H9 (cell line): ENCODE results near the gene MYOM1. TPM values are rescaled to one million over a fixed set of nuclear protein-coding genes. Genes with fewer than 3 reads are reported as not detected.

ENCODE experiments used
- DNase-seq: peaks from one replicate; pipeline ENCODE4 v3.0.0-alpha.2; 2017
- H2AFZ ChIP-seq: one replicate; pipeline ENCODE4 v1.6.1; 2013; ENCODE audit warnings: mild to moderate bottlenecking, low read length, control low read depth, moderate library complexity
- H2AK5ac ChIP-seq: 2 replicates; pipeline ENCODE4 v1.6.1; 2013; ENCODE audit warnings: low read length, control low read depth, mixed read lengths; ENCODE audit not compliant: insufficient read length
- H2BK120ac ChIP-seq: one replicate; pipeline ENCODE4 v1.6.1; 2013; ENCODE audit warnings: low read depth, mild to moderate bottlenecking, low read length, control low read depth, inconsistent platforms; ENCODE audit not compliant: poor library complexity, severe bottlenecking
- H2BK12ac ChIP-seq: 2 replicates; pipeline ENCODE4 v1.6.1; 2013; ENCODE audit warnings: low read length, control low read depth, mixed read lengths, low read depth; ENCODE audit not compliant: insufficient read length
- H2BK15ac ChIP-seq: 2 replicates; pipeline ENCODE4 v1.6.1; 2013; ENCODE audit warnings: low read depth, low read length, control low read depth
- H2BK20ac ChIP-seq: one replicate; pipeline ENCODE4 v1.6.1; 2013; ENCODE audit warnings: low read depth, mild to moderate bottlenecking, low read length, control low read depth, inconsistent platforms; ENCODE audit not compliant: poor library complexity, severe bottlenecking
- H2BK5ac ChIP-seq: 2 replicates; pipeline ENCODE4 v1.6.1; 2013; ENCODE audit warnings: low read length, control low read depth, mixed read lengths; ENCODE audit not compliant: insufficient read length
- H3K14ac ChIP-seq: 2 replicates; pipeline ENCODE4 v1.6.1; 2013; ENCODE audit warnings: low read length, control low read depth; ENCODE audit not compliant: insufficient read depth
- H3K18ac ChIP-seq: 2 replicates; pipeline ENCODE4 v1.6.1; 2013; ENCODE audit warnings: low read depth, mild to moderate bottlenecking, mixed read lengths, low read length, control low read depth; ENCODE audit not compliant: insufficient read length
- H3K23ac ChIP-seq: 2 replicates; pipeline ENCODE4 v1.6.1; 2013; ENCODE audit warnings: low read length, control low read depth, mixed read lengths, low read depth; ENCODE audit not compliant: insufficient read length
- H3K23me2 ChIP-seq: 2 replicates; pipeline ENCODE4 v1.6.1; 2013; ENCODE audit warnings: low read depth, mild to moderate bottlenecking, mixed read lengths, low read length, control low read depth; ENCODE audit not compliant: insufficient read length, poor library complexity, severe bottlenecking
- H3K27ac ChIP-seq: 2 replicates; pipeline ENCODE4 v1.5.1; 2013; ENCODE audit warnings: low read length, control low read depth, mixed read lengths, low read depth; ENCODE audit not compliant: insufficient read length
- H3K27me3 ChIP-seq: 2 replicates; pipeline ENCODE4 v1.6.1; 2013; ENCODE audit warnings: low read length, control low read depth, inconsistent platforms; ENCODE audit not compliant: insufficient read depth
- H3K4ac ChIP-seq: 2 replicates; pipeline ENCODE4 v1.6.1; 2013; ENCODE audit warnings: low read depth, mild to moderate bottlenecking, control low read depth, inconsistent platforms, low read length, moderate library complexity
- H3K4me1 ChIP-seq: 2 replicates; pipeline ENCODE4 v1.6.1; 2013; ENCODE audit warnings: low read length, control low read depth, inconsistent platforms; ENCODE audit not compliant: insufficient read depth
- H3K4me2 ChIP-seq: 2 replicates; pipeline ENCODE4 v1.6.1; 2013; ENCODE audit warnings: low read length, control low read depth, mixed read lengths; ENCODE audit not compliant: insufficient read length, insufficient read depth
- H3K56ac ChIP-seq: 2 replicates; pipeline ENCODE4 v1.6.1; 2013; ENCODE audit warnings: low read depth, mild to moderate bottlenecking, mixed read lengths, low read length, control low read depth; ENCODE audit not compliant: insufficient read length
- H3K79me1 ChIP-seq: 2 replicates; pipeline ENCODE4 v1.6.1; 2013; ENCODE audit warnings: low read depth, mild to moderate bottlenecking, moderate library complexity, low read length, control low read depth, inconsistent platforms; ENCODE audit not compliant: insufficient read depth, poor library complexity, severe bottlenecking
- H3K79me2 ChIP-seq: 2 replicates; pipeline ENCODE4 v1.6.1; 2013; ENCODE audit warnings: low read length, control low read depth, inconsistent platforms; ENCODE audit not compliant: insufficient read depth
- H3K9ac ChIP-seq: 2 replicates; pipeline ENCODE4 v1.6.1; 2013; ENCODE audit warnings: low read length, control low read depth, mixed read lengths; ENCODE audit not compliant: insufficient read length; ENCODE audit errors: extremely low read depth
- H3K9me3 ChIP-seq: one replicate; pipeline ENCODE4 v1.6.1; 2013; ENCODE audit warnings: low read depth, low read length, inconsistent platforms; ENCODE audit not compliant: control insufficient read depth
- H3T11ph ChIP-seq: one replicate; pipeline ENCODE4 v1.6.1; 2013; ENCODE audit warnings: mild to moderate bottlenecking, low read length, control low read depth, inconsistent platforms
- H4K20me1 ChIP-seq: one replicate; pipeline ENCODE4 v1.6.1; 2013; ENCODE audit not compliant: control insufficient read depth, insufficient read length, insufficient read depth
- H4K5ac ChIP-seq: 2 replicates; pipeline ENCODE4 v1.6.1; 2013; ENCODE audit warnings: low read depth, mild to moderate bottlenecking, mixed read lengths, low read length, control low read depth; ENCODE audit not compliant: insufficient read length
- H4K8ac ChIP-seq: replicated peaks from 2 replicates; pipeline ENCODE4 v1.6.1; 2013; ENCODE audit warnings: low read length, control low read depth, mixed read lengths, low read depth; ENCODE audit not compliant: insufficient read length
- H4K91ac ChIP-seq: 2 replicates; pipeline ENCODE4 v1.6.1; 2013; ENCODE audit warnings: low read depth, mild to moderate bottlenecking, moderate library complexity, mixed read lengths, low read length, control low read depth; ENCODE audit not compliant: insufficient read length
- H3K27ac Mint-ChIP-seq, 3 experiments: 2 replicates in 2 of 3; 3 replicates in 1 of 3; pipeline ENCODE4 v1.8.0; 2020 to 2021; ENCODE audit warnings: mixed read lengths in 3 of 3, mild to moderate bottlenecking in 1 of 3, moderate library complexity in 1 of 3
- H3K27me3 Mint-ChIP-seq: 2 replicates; pipeline ENCODE4 v1.8.0; 2021; ENCODE audit warnings: low read depth, mild to moderate bottlenecking, moderate library complexity, mixed read lengths
- H3K36me3 Mint-ChIP-seq, 3 experiments: 2 replicates in 2 of 3; 3 replicates in 1 of 3; pipeline ENCODE4 v1.8.0; 2020 to 2021; ENCODE audit warnings: low read depth in 3 of 3, mixed read lengths in 3 of 3; ENCODE audit not compliant: insufficient read depth in 1 of 3
- H3K4me1 Mint-ChIP-seq, 2 experiments: 2 replicates each; pipeline ENCODE4 v1.8.0; 2020; ENCODE audit warnings: mixed read lengths in 2 of 2
- H3K4me3 Mint-ChIP-seq, 2 experiments: 2 replicates in 1 of 2; 3 replicates in 1 of 2; pipeline ENCODE4 v1.8.0; 2020 to 2021; ENCODE audit warnings: mild to moderate bottlenecking in 2 of 2, mixed read lengths in 2 of 2, moderate library complexity in 1 of 2
- H3K9me3 Mint-ChIP-seq, 2 experiments: 2 replicates in 1 of 2; 3 replicates in 1 of 2; pipeline ENCODE4 v1.8.0; 2020; ENCODE audit warnings: mild to moderate bottlenecking in 2 of 2, mixed read lengths in 2 of 2, moderate library complexity in 1 of 2
- CTCF ChIP-seq: fragments of 200-600 bp; sonication (generic); conservative IDR thresholded peaks from 3 replicates; pipeline ENCODE4 v1.8.0; 2021; ENCODE audit warnings: antibody characterized with exemption, mild to moderate bottlenecking
- WGBS: extraction: QIAGEN DNeasy Blood & Tissue Kit; methylation state at CpG from one replicate; pipeline ENCODE4 v1.1.7; 2013; ENCODE audit warnings: missing lambda C conversion rate, low lambda C conversion rate, mixed read lengths; ENCODE audit not compliant: insufficient read length; ENCODE audit errors: extremely low coverage; 5-methylcytosine and 5-hydroxymethylcytosine counted together
- total RNA-seq: library from RNA; stranded (reverse); gene quantifications from 2 replicates; pipeline ENCODE4 v1.2.1, GENCODE V29; 2021

The MYOM1 gene
- total RNA-seq, 1 experiment from 2014 or later = 0.17 TPM

GRCh38 chr18:3115447-3116030, 104.2 kb downstream of the MYOM1 start:
- Histone ChIP-seq H3K9ac (no peak overlapping the region), H3K9me3 (no peaks in the 10 kb centered on the region), H3K14ac (no peak overlapping the region), H3K79me2 (no peaks in the 10 kb centered on the region), H2BK20ac (no peak overlapping the region), H2AFZ (no peak overlapping the region), H3K4me2 (no peak overlapping the region), H3K27me3 (peaks cover 13% of the 10 kb centered on the region), H3K4ac (no peak overlapping the region), H4K5ac (no peak overlapping the region), H3K23ac (no peak overlapping the region), H3K23me2 (no peaks in the 10 kb centered on the region), H4K20me1 (no peaks in the 10 kb centered on the region), H3T11ph (no peak overlapping the region), H2BK12ac (no peak overlapping the region), H2BK15ac (no peak overlapping the region), H2BK120ac (no peak overlapping the region), H3K18ac (no peak overlapping the region), H4K91ac (no peak overlapping the region), H3K4me1 (0 out of 2 replicates have a peak, but pooled peaks cover 3% of the 10 kb centered on the region), H2AK5ac (no peak overlapping the region), H2BK5ac (no peak overlapping the region), H4K8ac (no peak overlapping the region), H3K79me1 (no peaks in the 10 kb centered on the region), H3K56ac (no peak overlapping the region), H3K27ac (no peak overlapping the region)
- no CpG with 5 or more reads among the region's 7 CpGs for WGBS
- Mint-ChIP-seq H3K36me3 (no peaks in the 10 kb centered on the region), H3K27ac (peak overlapping the region in 1 of 3 experiments; percentile 16; a peak in 1 of 7 replicates), H3K9me3 (no peaks in the 10 kb centered on the region), H3K4me1 (peaks cover 20 to 22% of the 10 kb centered on the region in 2 experiments), H3K4me3 (no peak overlapping the region), H3K27me3 (peaks cover 21% of the 10 kb centered on the region)
- no peak for TF ChIP-seq CTCF
- no peak for DNase-seq
